SK-MEL-5 (cell line): ENCODE measurements around the gene EPN2. TPM values are rescaled to one million over a fixed set of nuclear protein-coding genes. Genes with fewer than 3 reads are reported as not detected.

Source experiments
- DNase-seq: peaks from one replicate; pipeline ENCODE4 v3.0.0-alpha.2; 2016; ENCODE audit warnings: low read depth, low spot score
- in situ Hi-C: cut with HindIII; loops from 2 replicates; pipeline ENCODE4 v1.10.0; 2016; ENCODE audit warnings: low sequenced_read_pairs, high pct_unique_total_duplicates, low pct_unique_long_range_greater_than_20kb
- total RNA-seq: library from RNA; depleted of rRNA; stranded (reverse); fragments of >200 nt; shearing (Covaris generic); gene quantifications from 2 replicates; pipeline ENCODE4 v1.2.3, GENCODE V29; 2014

Gene EPN2
- total RNA-seq, 1 experiment from 2014 or later = 14.0 TPM

DNA sequence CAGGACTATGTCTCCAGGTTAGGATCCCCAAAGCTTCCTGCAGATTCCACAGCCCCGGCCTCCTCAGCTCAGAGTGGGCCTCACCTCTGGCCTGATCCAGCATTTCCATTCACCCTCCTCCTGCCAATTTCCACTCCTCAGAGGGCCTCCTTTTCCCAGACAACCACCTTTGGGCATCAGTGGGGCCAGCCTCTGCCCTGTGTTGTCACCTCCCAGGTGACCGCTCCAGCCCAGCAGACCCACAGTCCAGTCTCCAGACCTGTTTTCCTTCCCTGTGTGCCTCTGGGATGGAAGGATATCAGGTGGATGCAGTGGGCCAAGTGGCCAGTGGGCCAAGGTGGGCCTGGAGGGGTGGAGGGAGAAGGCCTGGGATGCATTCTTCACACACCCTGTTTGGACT is 92.7 kb downstream of the EPN2 start:
- no peak for DNase-seq
- in situ Hi-C loops = no loop called here

DNA sequence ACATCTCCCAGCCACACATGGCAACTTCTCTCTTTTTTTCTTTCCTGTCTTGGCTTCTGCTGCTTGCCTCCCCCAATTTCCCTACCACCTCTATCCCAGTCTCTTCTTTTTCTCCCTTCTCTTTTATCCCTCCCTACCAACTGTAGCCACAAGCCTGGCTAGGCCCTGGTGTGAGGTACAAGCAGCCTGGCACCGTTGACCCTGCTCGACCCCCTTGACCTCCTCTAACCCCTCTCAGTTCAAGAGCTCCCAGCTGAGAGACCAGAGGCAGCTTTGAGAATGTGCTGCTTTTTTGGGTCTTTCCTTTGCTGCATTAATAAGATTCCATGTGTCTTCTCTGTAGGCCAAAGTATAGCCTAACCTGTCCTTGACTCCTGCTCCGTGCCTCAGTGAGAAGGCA is 93.1 kb downstream of the EPN2 start:
- in situ Hi-C loops = no loop called here
- no peak for DNase-seq

DNA sequence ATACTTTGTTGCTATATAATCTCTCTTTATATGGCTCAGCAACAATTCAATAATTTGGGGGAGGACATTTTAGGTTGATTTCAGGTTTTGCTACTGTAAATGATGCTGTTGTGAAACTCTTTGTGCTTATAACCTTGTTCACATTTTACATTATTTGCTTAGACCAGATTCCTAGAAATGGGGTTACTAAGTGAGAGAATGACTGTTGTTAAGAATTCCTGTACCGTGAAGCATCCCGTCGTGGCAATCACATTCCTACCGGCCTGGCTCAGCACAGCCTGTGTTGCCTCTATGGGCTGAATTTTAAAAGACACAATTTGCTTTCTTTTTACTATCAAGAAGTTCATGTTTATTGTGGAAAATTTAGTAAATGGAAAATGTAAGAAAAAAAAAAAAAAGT is 94.0 kb downstream of the EPN2 start:
- in situ Hi-C loops = no loop called here
- DNase-seq = no peak

DNA sequence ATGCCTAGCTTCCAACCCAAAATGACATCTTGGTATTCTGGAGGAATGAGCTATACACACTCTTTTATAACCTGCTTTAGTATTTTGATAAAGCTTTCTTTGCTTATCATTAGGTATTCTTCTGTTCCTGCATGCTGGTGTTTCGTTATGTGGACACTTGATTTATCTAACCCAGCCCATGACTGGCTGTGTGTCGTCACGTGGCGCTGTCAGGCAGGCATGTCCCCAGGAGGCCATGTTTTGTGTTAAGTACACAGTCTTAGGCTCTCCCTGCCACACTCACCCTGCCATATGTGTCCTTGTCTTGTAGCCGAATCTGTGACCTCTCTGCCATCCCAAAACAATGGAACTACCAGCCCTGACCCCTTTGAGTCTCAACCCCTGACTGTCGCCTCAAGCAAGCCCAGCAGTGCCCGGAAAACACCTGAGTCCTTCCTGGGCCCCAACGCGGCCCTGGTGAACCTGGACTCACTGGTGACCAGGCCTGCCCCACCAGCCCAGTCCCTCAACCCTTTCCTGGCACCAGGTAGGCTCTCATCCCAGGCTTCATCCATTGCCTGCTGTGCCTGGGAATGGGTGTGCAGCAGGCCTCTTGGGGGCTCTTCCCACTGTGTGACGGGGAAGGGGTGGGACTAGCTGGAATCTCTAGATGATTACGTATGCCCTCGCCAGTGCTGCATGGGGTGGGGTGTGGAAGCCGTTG is 94.5 kb downstream of the EPN2 start:
- in situ Hi-C loops = no loop called here
- DNase-seq = no peak

DNA sequence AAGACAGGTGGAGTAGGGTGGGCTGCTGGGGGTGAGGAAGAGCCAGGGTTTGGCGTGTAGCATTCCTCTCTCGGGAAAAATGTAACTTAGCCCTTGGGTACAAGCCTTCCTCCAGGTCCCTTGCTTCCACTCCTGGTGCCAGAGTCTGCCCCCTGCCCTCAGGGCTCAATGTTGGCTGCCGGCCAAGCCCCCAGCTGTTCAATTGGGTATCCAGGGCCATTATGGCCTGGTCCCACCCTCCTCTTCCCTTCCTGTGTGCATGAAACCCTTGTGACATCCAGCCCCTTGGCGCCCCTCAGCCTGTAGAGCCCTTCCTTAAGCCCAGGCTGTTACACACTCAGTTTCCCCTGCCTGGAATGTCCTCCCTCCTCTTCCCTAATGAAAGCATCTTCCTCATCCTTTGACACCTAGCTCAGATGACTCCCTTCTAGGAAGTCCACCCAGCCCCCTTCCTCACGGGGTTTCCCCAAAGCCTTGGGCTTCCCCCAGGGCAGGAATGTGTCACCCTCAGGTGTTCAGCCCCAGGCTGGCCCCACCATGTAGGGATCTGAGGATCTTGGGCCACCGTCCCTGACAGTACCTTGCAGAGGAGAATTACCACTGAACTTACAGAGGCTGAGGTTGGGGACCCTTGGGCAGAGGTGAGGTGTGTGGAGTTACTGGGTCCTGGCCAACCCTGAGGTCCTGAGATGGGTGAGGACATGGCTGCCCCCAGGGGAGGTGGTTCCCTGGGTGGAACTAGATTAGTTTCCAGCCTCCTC is 95.4 kb downstream of the EPN2 start:
- no peak for DNase-seq
- in situ Hi-C loops = no loop called here

DNA sequence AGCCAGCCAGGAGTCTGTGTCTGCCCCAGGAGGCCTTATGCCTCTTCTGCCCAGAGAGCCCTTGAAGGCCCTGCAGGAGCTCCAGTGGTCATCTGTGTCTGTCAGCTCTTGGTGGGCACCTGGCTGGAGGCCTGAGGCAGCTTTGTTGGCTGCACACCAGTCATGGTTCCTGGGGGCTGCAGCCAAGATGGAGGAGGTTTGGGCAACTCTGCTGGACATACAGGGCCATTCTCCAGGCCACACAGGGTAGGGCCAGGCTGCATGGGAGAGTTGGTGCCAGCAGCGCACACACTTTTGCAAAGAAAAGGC is 95.9 kb downstream of the EPN2 start:
- in situ Hi-C loops = no loop called here
- DNase-seq = no peak

DNA sequence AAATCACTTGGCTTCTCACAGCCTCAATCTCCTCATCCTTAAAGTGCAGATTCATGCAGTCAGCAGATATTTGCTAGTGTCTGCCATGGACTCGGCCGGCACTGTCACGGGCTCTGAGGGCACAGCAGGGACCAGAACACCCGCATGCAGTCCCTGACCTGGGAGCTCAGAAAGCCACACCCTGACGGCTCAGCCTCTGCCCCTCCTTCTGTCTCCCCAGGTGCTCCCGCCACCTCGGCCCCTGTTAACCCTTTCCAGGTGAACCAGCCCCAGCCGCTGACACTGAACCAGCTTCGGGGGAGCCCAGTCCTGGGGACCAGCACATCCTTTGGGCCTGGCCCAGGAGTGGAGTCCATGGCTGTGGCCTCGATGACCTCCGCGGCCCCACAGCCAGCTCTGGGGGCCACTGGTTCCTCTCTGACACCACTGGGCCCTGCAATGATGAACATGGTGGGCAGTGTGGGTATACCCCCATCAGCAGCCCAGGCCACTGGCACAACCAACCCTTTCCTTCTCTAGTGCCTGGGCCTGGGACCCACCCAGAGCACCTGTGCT is 96.6 kb downstream of the EPN2 start:
- DNase-seq = no peak
- in situ Hi-C loops = no loop called here

DNA sequence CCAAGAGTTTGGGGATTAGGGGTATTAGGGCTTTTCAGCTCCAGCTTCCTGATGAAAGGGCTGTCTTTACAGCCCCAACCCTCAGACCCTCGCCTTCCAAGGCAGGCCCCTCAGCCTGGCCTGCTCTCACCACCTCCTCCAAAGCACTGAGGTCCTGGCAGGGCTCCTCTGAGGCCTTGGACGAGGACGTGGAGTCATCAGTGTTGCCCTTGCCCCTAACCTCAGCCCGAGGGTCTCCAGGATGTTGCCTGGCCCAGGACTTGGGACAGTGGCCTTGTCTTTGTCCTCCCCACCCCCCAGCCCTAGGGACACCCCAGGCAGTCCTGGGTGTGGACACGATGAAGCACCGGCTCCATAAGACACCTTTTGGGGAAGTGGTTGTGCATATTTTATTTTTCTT is 97.2 kb downstream of the EPN2 start:
- in situ Hi-C loops = no loop called here

DNA sequence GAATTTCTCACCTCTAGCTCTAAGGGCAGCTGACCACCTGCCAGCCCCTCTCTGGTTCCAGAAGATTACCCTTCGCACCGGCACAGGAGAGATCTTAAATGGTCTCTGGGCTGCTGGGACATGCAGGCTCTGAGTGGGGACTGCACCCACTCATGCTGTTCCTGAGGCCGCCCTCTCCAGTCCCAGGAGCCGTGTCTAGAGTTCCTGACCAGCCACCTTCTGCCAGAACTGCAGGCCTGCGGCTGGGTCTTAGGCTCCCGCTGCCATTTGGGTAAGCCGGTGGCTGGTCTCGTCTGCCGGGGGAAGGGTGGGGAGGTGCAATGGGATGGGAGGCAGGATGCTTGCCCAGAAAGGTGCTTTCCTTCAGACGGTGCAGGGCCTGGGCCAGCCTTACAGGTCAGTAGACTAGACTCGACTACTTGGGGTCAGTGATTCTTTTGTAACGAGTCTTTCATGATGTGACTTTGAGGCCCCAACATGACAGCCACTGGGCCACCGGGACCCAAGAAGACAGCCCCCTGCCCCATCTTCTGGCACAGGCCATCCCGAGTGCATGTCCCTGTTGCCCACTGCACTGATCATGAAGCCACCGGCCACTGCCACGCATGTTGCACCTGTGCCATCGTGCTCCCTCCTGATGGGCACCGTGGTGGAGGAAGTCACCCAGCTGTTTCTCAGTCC is 98.9 kb downstream of the EPN2 start:
- in situ Hi-C loops = no loop called here
- no peak for DNase-seq

More for the DNA sequence above, 97.2 kb downstream of the EPN2 start:
- DNase-seq = no peak

DNA sequence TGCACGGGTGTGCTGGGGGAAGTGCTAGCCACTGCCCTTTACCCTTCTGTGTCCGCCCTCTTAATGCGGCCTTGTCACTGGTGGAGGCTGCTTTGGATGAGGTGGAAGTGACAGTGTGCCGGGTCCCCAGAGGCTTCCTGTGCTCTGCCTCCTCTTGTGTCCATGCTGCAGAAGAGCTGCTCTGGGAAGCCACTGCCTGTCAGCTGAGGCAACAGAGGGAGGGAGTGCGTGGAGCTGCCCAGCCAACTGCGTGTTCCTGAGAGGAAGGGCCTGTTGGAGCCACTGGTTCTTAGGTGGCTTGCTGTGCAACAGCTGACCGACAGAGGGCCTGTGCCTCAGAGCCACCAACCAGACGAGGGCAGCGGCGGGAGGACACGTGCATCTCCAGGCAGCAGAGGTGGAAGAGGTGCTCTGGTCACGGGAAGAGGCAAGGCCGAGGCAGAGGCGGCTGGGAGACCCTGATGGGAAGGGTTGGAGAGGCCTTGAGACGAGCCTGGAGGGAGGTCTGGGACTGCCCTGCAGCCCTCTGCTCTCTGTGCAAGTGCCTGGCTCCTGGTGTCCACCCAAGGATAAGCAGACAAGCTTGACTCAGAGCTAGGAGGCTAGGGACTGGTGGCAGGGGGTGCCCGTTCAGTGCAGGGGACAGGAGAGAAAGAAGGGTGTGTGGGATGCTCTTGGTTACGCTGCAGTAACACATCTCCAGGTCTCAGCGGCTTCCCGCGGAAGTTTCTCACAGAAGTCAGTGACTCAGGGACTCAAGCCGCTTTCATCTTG is 100.0 kb downstream of the EPN2 start:
- DNase-seq = peak; percentile 26
- in situ Hi-C loops = no loop called here

DNA sequence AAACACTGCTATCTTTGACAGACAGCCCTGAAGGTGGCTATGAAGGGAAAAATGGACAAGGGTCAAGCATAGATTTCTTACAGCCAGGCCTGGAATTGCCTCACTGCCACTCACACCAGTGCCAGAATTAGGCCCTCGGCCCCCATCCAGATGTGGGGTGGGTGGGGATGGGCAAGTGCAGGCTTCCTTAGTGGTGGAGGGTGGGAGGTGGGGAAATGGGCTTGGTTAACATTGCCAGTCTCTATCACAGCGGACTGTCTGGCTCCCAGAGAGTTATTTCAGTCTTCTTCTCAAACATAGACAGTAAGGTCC is 100.5 kb downstream of the EPN2 start:
- no peak for DNase-seq
- in situ Hi-C loops = no loop called here

DNA sequence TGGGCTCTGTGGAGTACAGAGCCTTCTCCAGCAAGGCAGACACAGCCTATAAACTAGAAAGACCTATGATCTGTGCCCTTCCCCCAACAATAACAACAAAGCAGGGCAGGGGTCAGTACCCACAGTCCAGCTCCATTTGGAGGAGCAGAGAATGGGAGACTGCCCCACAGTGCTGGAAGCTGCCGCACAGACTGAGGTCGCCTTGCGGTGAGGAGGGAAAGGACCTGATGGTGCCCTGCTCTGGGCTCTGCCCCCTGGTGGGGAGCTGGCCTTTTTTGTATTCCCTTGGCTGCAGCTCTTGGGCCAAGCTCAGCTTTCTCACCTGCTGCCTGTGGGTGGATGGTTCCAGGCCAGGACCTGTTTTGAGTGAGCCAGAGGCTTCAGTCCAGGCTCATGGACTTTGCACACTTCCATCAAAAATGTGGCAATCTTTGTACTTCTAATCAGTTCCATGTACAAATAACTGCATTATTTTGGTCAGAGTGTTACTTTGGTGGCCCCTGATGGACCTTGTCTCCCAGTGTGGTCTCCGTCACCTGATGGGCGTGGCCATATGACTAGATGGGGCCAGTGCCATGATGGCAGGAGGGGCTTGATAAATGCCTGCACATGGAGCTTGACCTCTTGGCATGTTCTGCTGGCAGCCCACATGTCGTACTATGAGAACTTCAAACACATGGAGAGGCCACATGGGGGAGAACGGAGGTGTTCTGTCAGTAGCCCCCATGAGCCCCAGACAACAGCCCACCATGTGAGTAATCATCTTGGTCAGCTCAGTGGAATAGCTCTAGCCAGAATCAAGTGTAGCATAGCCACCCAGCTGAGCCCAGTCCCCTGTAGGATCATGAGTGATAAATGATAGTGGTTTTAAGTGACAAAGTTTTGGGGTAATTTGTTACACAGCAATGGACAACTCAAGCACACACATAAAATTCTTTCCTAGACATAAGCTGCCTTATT is 101.1 kb downstream of the EPN2 start:
- in situ Hi-C loops = no loop called here

DNA sequence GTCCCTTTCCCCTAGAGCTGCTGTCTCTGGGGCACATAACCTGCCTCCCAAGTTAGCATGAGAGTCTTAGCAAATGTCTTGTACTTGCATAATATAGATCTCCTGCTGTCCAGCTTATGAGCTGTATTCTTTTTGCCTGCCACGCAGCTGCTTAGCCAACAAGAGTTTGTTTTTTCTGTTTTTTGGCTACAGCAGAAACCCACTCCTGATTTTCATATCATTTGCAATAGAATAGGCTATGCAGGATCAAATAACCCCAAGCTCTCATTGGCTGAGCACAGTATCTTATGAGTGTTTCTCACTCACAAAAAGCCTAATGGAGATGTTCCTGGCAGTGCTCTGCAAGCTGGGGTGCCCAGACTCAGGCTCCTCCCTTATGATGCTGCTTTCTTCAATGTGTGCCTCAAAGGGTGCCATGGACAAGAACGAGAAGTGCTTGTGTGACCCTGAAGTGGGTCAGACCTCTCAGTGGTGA is 102.2 kb downstream of the EPN2 start:
- in situ Hi-C loops = no loop called here
- DNase-seq = no peak

More for the DNA sequence above, 101.1 kb downstream of the EPN2 start:
- peak; percentile 76 for DNase-seq

DNA sequence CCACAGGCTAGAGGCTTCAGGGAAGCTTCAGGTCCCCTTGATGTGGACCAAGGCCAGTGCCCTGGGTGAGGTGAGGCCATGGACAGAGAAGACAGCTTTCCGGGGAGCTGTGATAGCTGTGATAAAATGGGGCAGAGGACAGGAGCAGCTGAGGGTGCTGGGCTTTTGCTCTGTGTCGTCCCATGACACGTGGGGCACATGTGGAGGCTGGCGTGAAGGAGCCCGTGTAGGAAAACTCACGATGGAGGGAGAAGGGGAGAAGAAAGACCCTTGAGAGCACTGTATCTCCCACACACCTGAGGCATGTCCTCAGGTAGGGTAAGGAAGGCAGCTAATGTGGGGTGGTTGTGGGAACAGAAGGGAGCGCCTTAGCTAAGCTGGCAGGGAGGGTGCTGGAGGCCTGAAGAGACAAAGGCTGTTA is 104.1 kb downstream of the EPN2 start:
- in situ Hi-C loops = no loop called here
- DNase-seq = no peak

DNA sequence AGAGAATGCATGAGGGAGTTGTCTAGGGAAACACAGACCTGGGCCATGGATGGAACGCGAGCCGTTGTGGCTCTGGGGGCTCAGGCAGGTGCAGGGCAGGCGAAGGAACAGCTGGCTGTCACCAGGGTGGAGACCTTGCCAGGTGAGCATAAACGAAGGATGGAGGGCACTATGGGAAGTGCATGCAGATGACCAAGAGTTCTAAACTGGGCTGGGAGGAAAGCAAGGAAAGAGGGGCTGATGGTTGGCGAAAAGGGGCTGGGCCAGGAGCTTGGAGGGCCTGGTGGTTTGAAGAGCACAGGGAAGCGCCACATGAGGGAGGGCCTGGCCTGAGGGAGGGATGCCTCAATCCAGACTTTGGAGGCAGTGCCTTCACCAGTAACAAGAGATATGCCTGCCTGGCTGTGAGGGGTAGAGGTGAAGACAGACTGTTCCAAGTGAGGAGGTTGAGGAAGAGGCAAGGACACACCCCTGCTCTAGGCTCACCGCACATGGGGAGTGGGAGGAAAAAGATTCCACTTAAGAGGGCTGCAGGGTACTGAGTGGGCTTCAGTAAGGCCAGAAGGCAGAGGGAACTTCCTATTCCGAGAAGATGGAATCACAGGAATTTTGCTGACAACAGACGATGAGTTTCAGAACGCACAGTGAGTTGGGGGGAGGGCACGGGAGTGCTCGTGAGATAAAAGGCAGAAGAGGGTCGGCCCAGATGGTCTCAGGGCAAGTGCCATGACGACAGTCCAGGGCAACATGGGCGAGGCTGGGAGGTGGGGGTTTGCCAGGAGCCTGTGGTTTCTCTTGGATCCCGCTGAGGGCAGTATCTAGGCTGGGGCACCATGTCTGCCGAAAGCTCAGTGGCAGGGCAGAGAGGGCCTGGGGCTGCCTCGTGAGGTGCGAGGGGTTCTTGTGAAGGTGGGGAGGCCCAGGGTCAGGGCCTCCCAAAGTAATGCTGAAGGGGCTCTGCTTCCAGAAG is 104.8 kb downstream of the EPN2 start:
- in situ Hi-C loops = no loop called here
- no peak for DNase-seq
